Lung (tissue), 12 donors: ENCODE measurements around the gene SCRN1. TPM values are rescaled to one million over a fixed set of nuclear protein-coding genes. Genes with fewer than 3 reads are reported as not detected.

Experiments
- ATAC-seq: fragments of 200-7000 bp; cut with Tn5 transposase; one replicate; pipeline ENCODE4 v1.9.1; 2020; ENCODE audit warnings: moderate number of reproducible peaks; ENCODE audit not compliant: insufficient read depth, low FRiP score
- DNase-seq, 3 donors: peaks; one replicate each; pipeline ENCODE4 v3.0.0-alpha.2; 2013 to 2017
- H3K27ac ChIP-seq, 2 donors: one replicate each; pipeline ENCODE4 v1.5.1; 2013; ENCODE audit warnings: mild to moderate bottlenecking in 2 of 2, moderate library complexity in 2 of 2, control low read depth in 1 of 2, inconsistent platforms in 1 of 2, low read depth in 1 of 2, low read length in 1 of 2
- H3K27me3 ChIP-seq, 3 donors: one replicate each; pipeline ENCODE4 v1.5.1; 2013; ENCODE audit warnings: low read length in 2 of 3; ENCODE audit not compliant: control insufficient read depth in 3 of 3, insufficient read depth in 3 of 3
- H3K36me3 ChIP-seq, 4 donors: one replicate each; pipeline ENCODE4 v1.5.1; 2013; ENCODE audit warnings: low read length in 4 of 4, mild to moderate bottlenecking in 1 of 4, moderate library complexity in 1 of 4; ENCODE audit not compliant: control insufficient read depth in 4 of 4, insufficient read depth in 4 of 4
- H3K4me1 ChIP-seq, 5 donors: one replicate each; pipeline ENCODE4 v1.5.1; 2013; ENCODE audit warnings: low read length in 5 of 5, mild to moderate bottlenecking in 2 of 5, moderate library complexity in 1 of 5; ENCODE audit not compliant: control insufficient read depth in 5 of 5, insufficient read depth in 5 of 5
- H3K4me3 ChIP-seq: one replicate; pipeline ENCODE4 v1.5.1; 2013; ENCODE audit warnings: mild to moderate bottlenecking, control low read depth, moderate library complexity
- H3K9ac ChIP-seq, 2 donors: one replicate each; pipeline ENCODE4 v1.5.1; 2013; ENCODE audit warnings: low read length in 2 of 2, control low read depth in 1 of 2; ENCODE audit not compliant: insufficient read depth in 1 of 2
- H3K9me3 ChIP-seq, 4 donors: one replicate each; pipeline ENCODE4 v1.5.1; 2013; ENCODE audit warnings: low read length in 3 of 4, mild to moderate bottlenecking in 1 of 4, moderate library complexity in 1 of 4; ENCODE audit not compliant: control insufficient read depth in 4 of 4, insufficient read depth in 3 of 4
- CTCF ChIP-seq: IDR thresholded peaks from 2 replicates; pipeline ENCODE4 v1.5.1; 2012; ENCODE audit warnings: mild to moderate bottlenecking; ENCODE audit errors: control extremely low read depth, extremely low read depth
- WGBS, 2 donors: extraction: QIAGEN DNeasy Blood & Tissue Kit; methylation state at CpG; one replicate each; pipeline ENCODE4 v1.1.7; 2013; 5-methylcytosine and 5-hydroxymethylcytosine counted together
- polyA plus RNA-seq, 2 donors: library from polyadenylated mRNA; stranded (reverse); fragments of 200-250 nt; gene quantifications; one replicate each; pipeline ENCODE4 v1.2.1, GENCODE V29; 2013
- total RNA-seq, 2 donors: library from RNA; depleted of rRNA in 1 of 2; stranded (reverse); fragments of >200 nt in 1 of 2; gene quantifications; one replicate each; pipeline ENCODE4 v1.2.1, GENCODE V29; 2014 to 2021
- donor health status: control.
- donor health status: control.
- donor health status: Bipolar disorder and iron deficiency.
- donor health status: healthy.
- donor health status: DM: yes; HTN: yes; CAD: no.

Gene SCRN1
- total and polyA plus RNA-seq, 4 donors: 5.5 to 32.3 (median 20.2) TPM

- Histone ChIP-seq H3K27ac (peak overlapping the region; percentile 61 to 78), H3K27me3 (no peaks in the 10 kb centered on the region), H3K9ac (peak overlapping the region; percentile 28 to 61), H3K4me3 (peak overlapping the region; percentile 71), H3K36me3 (no peaks in the 10 kb centered on the region), H3K4me1 (peaks cover 0 to 11% (median 6%) of the 10 kb centered on the region in 5 donors), H3K9me3 (peaks cover 0 to 6% (median 2%) of the 10 kb centered on the region in 4 donors)
- DNase-seq (peak; percentile 62 to 71 (median 70)), ATAC-seq (peak; percentile 58)
- 6 to 8% methylated on average over 71 to 75 of the region's 75 CpGs for WGBS, 2 donors
- TF ChIP-seq CTCF: no peak
Observed at GRCh38 chr7:29988424-29989256, 961 bp downstream of the SCRN1 start.

- no peaks in the 10 kb centered on the region for H3K36me3 ChIP-seq
- H3K27ac ChIP-seq: peak overlapping the region; percentile 20 to 61
- no peaks in the 10 kb centered on the region for H3K27me3 ChIP-seq
- peaks cover 0 to 11% (median 6%) of the 10 kb centered on the region in 5 donors for H3K4me1 ChIP-seq
- TF ChIP-seq CTCF: no peak
- peaks cover 0 to 4% (median 0%) of the 10 kb centered on the region in 4 donors for H3K9me3 ChIP-seq
- no peak overlapping the region for H3K9ac ChIP-seq
- WGBS, 2 donors: 50 to 53% methylated on average over 8 of the region's 8 CpGs
- no peak overlapping the region for H3K4me3 ChIP-seq
- ATAC-seq: no peak
- peak; percentile 19 to 56 (median 55) for DNase-seq
Observed at GRCh38 chr7:29987811-29988317, 1.7 kb downstream of the SCRN1 start.

GRCh38 chr7:29987083-29987482 is 2.5 kb downstream of the SCRN1 start:
- no peak for ATAC-seq
- Histone ChIP-seq H3K27ac (no peak overlapping the region), H3K4me3 (no peak overlapping the region), H3K36me3 (no peaks in the 10 kb centered on the region), H3K27me3 (no peaks in the 10 kb centered on the region), H3K4me1 (peaks cover 0 to 11% (median 6%) of the 10 kb centered on the region in 5 donors), H3K9ac (no peak overlapping the region), H3K9me3 (peaks cover 0 to 3% (median 0%) of the 10 kb centered on the region in 4 donors)
- WGBS, 2 donors: 40 to 62% methylated on average over 2 of the region's 2 CpGs
- DNase-seq: peak in 1 of 3 donors; percentile 24
- TF ChIP-seq CTCF: no peak
